ENCODE data around the gene APOB.

The APOB gene

DNA sequence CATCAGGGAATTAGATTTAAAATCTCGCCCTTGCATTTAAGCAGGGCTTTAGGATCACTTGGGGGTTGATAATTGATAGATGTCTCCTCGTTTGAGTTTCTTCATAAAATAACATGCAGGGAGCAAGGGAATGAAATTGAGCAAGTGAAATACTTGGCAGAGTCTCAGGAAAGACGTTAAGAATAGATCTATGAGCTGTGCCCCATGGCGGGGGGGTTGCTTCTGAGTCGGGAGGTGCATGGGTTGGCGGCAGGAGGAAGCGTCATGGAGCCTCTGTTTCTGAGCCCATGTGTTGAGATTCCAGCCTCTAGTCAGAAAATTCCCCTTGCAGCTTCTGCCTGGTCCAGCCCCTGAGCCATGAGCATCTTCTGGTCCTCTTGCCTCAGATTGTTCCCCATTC lies 82.0 kb downstream of the APOB start:
- Histone ChIP-seq H3K27me3 (ENCODE audit: insufficient read depth, poor library complexity, severe bottlenecking) (peaks cover 2% of the 10 kb centered on the region), H3K4me3 (replicated peaks; ENCODE audit: insufficient read depth, low read length) (no peak overlapping the region), H3K27ac (replicated peaks) (no peak overlapping the region)
- TF ChIP-seq GABPA (IDR thresholded peaks at IDR 0.05; ENCODE audit: low read depth) (no peak), SPI1 (IDR thresholded peaks at IDR 0.05; ENCODE audit: borderline replicate concordance, low read depth) (no peak), POLR2AphosphoS5 (IDR thresholded peaks at IDR 0.05; ENCODE audit: low read depth) (no peak)
- TF ChIP-seq, protein P1, sequence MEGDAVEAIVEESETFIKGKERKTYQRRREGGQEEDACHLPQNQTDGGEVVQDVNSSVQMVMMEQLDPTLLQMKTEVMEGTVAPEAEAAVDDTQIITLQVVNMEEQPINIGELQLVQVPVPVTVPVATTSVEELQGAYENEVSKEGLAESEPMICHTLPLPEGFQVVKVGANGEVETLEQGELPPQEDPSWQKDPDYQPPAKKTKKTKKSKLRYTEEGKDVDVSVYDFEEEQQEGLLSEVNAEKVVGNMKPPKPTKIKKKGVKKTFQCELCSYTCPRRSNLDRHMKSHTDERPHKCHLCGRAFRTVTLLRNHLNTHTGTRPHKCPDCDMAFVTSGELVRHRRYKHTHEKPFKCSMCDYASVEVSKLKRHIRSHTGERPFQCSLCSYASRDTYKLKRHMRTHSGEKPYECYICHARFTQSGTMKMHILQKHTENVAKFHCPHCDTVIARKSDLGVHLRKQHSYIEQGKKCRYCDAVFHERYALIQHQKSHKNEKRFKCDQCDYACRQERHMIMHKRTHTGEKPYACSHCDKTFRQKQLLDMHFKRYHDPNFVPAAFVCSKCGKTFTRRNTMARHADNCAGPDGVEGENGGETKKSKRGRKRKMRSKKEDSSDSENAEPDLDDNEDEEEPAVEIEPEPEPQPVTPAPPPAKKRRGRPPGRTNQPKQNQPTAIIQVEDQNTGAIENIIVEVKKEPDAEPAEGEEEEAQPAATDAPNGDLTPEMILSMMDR (IDR thresholded peaks at IDR 0.05; ENCODE audit: insufficient read depth, low read length), result no peak
- TF ChIP-seq, protein P2, sequence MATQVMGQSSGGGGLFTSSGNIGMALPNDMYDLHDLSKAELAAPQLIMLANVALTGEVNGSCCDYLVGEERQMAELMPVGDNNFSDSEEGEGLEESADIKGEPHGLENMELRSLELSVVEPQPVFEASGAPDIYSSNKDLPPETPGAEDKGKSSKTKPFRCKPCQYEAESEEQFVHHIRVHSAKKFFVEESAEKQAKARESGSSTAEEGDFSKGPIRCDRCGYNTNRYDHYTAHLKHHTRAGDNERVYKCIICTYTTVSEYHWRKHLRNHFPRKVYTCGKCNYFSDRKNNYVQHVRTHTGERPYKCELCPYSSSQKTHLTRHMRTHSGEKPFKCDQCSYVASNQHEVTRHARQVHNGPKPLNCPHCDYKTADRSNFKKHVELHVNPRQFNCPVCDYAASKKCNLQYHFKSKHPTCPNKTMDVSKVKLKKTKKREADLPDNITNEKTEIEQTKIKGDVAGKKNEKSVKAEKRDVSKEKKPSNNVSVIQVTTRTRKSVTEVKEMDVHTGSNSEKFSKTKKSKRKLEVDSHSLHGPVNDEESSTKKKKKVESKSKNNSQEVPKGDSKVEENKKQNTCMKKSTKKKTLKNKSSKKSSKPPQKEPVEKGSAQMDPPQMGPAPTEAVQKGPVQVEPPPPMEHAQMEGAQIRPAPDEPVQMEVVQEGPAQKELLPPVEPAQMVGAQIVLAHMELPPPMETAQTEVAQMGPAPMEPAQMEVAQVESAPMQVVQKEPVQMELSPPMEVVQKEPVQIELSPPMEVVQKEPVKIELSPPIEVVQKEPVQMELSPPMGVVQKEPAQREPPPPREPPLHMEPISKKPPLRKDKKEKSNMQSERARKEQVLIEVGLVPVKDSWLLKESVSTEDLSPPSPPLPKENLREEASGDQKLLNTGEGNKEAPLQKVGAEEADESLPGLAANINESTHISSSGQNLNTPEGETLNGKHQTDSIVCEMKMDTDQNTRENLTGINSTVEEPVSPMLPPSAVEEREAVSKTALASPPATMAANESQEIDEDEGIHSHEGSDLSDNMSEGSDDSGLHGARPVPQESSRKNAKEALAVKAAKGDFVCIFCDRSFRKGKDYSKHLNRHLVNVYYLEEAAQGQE (IDR thresholded peaks at IDR 0.05; ENCODE audit: insufficient replicate concordance, low read depth), result no peak
- DNase-seq (ENCODE audit: low read depth in 1 of 2, low spot score in 1 of 2), result no peak

DNA sequence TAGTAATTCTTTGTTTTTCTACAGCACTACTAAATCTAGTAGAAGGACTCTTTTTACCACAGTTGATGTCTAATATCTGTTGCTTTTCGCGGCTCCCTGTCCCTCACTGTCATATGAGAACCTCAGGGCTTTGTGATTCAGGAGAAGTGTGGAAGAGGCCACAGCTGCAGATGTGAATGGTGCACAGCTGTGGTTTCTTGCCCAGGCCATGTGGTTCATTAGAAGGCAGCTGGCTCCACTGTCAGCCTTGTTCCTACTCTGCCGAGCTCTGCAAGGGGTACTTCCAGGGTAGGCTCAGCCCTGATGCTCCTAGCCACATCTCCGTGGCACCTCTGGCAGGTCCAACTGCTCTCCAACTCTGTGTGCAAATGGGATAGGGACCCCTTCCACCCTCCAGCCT lies 83.9 kb downstream of the APOB start:
- H3K27me3 ChIP-seq (ENCODE audit: insufficient read depth, poor library complexity, severe bottlenecking), result peaks cover 2% of the 10 kb centered on the region
- no peak overlapping the region for H3K27ac ChIP-seq (replicated peaks)
- TF ChIP-seq SPI1 (IDR thresholded peaks at IDR 0.05; ENCODE audit: borderline replicate concordance, low read depth) (no peak), GABPA (IDR thresholded peaks at IDR 0.05; ENCODE audit: low read depth) (no peak)
- TF ChIP-seq, protein P2 (IDR thresholded peaks at IDR 0.05; ENCODE audit: insufficient replicate concordance, low read depth), result no peak
- no peak overlapping the region for H3K4me3 ChIP-seq (replicated peaks; ENCODE audit: insufficient read depth, low read length)
- no peak for DNase-seq (ENCODE audit: low read depth in 1 of 2, low spot score in 1 of 2)

DNA sequence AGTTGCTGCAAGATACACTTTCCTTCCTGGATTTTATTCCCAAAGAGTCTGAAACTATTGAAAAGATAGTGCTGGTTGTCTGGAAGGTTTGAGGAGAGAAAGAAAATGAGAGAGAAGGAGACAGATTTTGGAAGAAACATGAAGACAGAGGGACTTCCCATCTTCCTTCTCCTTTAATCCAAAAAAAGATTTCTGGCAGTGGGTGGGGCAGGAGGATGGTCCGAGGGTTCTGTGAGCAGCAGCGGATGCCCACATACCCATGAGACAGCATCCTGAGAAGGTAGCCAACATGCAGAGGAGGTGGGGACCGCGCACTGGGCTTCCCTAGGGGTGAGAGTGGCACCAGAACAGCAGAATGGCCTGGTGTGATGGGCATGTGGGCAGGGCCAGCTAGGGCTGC lies 84.6 kb downstream of the APOB start:
- Histone ChIP-seq H3K4me3 (replicated peaks; ENCODE audit: insufficient read depth, low read length) (no peak overlapping the region), H3K27ac (replicated peaks) (no peak overlapping the region), H3K27me3 (ENCODE audit: insufficient read depth, poor library complexity, severe bottlenecking) (peaks cover 2% of the 10 kb centered on the region)
- DNase-seq (ENCODE audit: low read depth in 1 of 2, low spot score in 1 of 2), result no peak
- TF ChIP-seq, protein P1 (IDR thresholded peaks at IDR 0.05; ENCODE audit: insufficient read depth, low read length), result no peak

DNA sequence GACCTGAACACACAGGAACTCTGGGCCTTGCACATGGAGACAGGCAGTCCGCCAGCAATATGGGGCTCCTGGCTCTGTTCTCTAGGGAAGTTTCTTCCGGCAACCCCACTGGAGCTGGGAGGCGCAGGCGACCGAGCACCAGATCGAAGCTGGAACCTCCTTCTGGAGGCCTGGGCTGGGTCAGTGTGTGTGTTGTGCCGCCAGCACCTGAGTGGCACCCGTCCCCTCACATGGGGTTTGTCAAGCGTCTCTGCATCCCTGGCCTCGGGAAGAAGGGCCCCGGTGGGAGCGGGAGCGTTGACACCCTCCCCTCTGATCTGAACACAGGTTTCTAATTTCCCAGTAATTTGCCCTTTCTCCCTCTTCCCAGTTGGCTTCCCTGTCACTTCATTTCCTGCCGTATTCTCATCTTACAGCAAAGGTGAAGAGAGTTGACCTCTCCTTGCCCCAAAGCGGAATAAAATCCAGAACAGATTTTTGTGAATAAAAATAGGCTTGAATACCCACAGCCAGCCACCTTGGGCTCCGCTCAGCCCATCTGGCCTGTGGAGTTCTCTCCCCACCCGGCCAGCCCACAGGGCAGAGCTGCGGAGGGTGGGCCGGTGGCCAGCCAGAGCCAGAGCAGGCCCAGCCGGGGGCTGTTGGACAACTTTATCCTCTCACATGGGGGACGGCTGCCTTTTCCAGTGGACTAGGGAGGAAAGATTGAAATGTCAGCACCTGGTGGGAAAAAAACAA lies 85.9 kb downstream of the APOB start:
- TF ChIP-seq, protein P1 (IDR thresholded peaks at IDR 0.05; ENCODE audit: insufficient read depth, low read length), result no peak
- no peak for TF ChIP-seq SPI1 (IDR thresholded peaks at IDR 0.05; ENCODE audit: borderline replicate concordance, low read depth)
- TF ChIP-seq, protein P2 (IDR thresholded peaks at IDR 0.05; ENCODE audit: insufficient replicate concordance, low read depth), result no peak
- TF ChIP-seq POLR2AphosphoS5 (IDR thresholded peaks at IDR 0.05; ENCODE audit: low read depth), result no peak
- no peak for TF ChIP-seq GABPA (IDR thresholded peaks at IDR 0.05; ENCODE audit: low read depth)
- DNase-seq (ENCODE audit: low read depth in 1 of 2, low spot score in 1 of 2), result no peak
- no peaks in the 10 kb centered on the region for H3K27me3 ChIP-seq (ENCODE audit: insufficient read depth, poor library complexity, severe bottlenecking)

More for the DNA sequence above, 85.9 kb downstream of the APOB start:
- H3K27ac ChIP-seq (replicated peaks), result no peak overlapping the region
- no peak overlapping the region for H3K4me3 ChIP-seq (replicated peaks; ENCODE audit: insufficient read depth, low read length)

All from HL-60 (cell line).